H1 (cell line): ENCODE results near the gene CSF3.

Experiments used
- CREB1 ChIP-seq: IDR thresholded peaks from 2 replicates; pipeline ENCODE4 v1.6.1; 2012; ENCODE audit warnings: inconsistent platforms
- CTCF ChIP-seq, 3 experiments: IDR thresholded peaks; 1 replicate in 2 of 3; 2 replicates in 1 of 3; pipeline versions ENCODE4 v1.5.1 to v1.6.1; 2011; ENCODE audit warnings: low read length in 3 of 3, mild to moderate bottlenecking in 3 of 3, inconsistent platforms in 2 of 3, low read depth in 1 of 3, moderate library complexity in 1 of 3; ENCODE audit not compliant: insufficient read depth in 1 of 3; ENCODE audit errors: control extremely low read depth in 1 of 3
- EP300 ChIP-seq, 2 experiments: IDR thresholded peaks; 1 replicate in 1 of 2; 2 replicates in 1 of 2; pipeline ENCODE4 v1.6.1; 2011 to 2012; ENCODE audit warnings: low read depth in 2 of 2, low read length in 2 of 2, mild to moderate bottlenecking in 2 of 2, borderline replicate concordance in 1 of 2, inconsistent platforms in 1 of 2, moderate library complexity in 1 of 2
- HDAC2 ChIP-seq, 2 experiments: fragments of 300-600 bp in 1 of 2; sonication (generic) in 1 of 2; IDR thresholded peaks; 2 replicates each; pipeline ENCODE4 v1.6.1; 2011 to 2012; ENCODE audit warnings: low read depth in 2 of 2, low read length in 2 of 2, mild to moderate bottlenecking in 2 of 2, moderate library complexity in 2 of 2, borderline replicate concordance in 1 of 2, inconsistent platforms in 1 of 2
- HDAC6 ChIP-seq: IDR thresholded peaks from one replicate; pipeline ENCODE4 v1.7.1; 2012; ENCODE audit warnings: low read depth, mild to moderate bottlenecking, inconsistent platforms, low read length, moderate library complexity
- JUN ChIP-seq: IDR thresholded peaks from 2 replicates; pipeline ENCODE4 v1.6.1; 2011; ENCODE audit warnings: low read depth, mild to moderate bottlenecking, improper control_type of control experiment, low read length
- NRF1 ChIP-seq: IDR thresholded peaks from 2 replicates; pipeline ENCODE4 v1.6.1; 2011; ENCODE audit warnings: mild to moderate bottlenecking, low read depth, low read length, improper control_type of control experiment
- POLR2A ChIP-seq, 2 experiments: IDR thresholded peaks; 1 replicate in 1 of 2; 2 replicates in 1 of 2; pipeline ENCODE4 v1.6.1; 2011; ENCODE audit warnings: low read depth in 2 of 2, low read length in 2 of 2, mild to moderate bottlenecking in 2 of 2; ENCODE audit errors: control extremely low read depth in 1 of 2
- SRF ChIP-seq: IDR thresholded peaks from 2 replicates; pipeline ENCODE4 v1.6.1; 2011; ENCODE audit warnings: mild to moderate bottlenecking, low read depth, low read length, moderate library complexity
- TBP ChIP-seq: IDR thresholded peaks from 2 replicates; pipeline ENCODE4 v1.6.1; 2011; ENCODE audit warnings: low read depth, low read length, improper control_type of control experiment
- TCF12 ChIP-seq: IDR thresholded peaks from 2 replicates; pipeline ENCODE4 v1.6.1; 2011; ENCODE audit warnings: low read depth, mild to moderate bottlenecking, low read length
- USF2 ChIP-seq: IDR thresholded peaks from 2 replicates; pipeline ENCODE4 v1.6.1; 2011; ENCODE audit warnings: low read length, improper control_type of control experiment

- TF ChIP-seq USF2 (no peak), TCF12 (no peak), CTCF (IDR thresholded peaks at IDR 0.05; ENCODE audit: control extremely low read depth in 1 of 3, insufficient read depth in 1 of 3, low read depth in 1 of 3, low read length in 3 of 3) (no peak), NRF1 (no peak), TBP (no peak), HDAC6 (no peak), EP300 (IDR thresholded peaks at IDR 0.05; ENCODE audit: borderline replicate concordance in 1 of 2, low read depth in 2 of 2, low read length in 2 of 2) (no peak), SRF (no peak), JUN (no peak), CREB1 (no peak), POLR2A (IDR thresholded peaks at IDR 0.05; ENCODE audit: control extremely low read depth in 1 of 2, low read depth in 2 of 2, low read length in 2 of 2) (no peak), HDAC2 (IDR thresholded peaks at IDR 0.05; ENCODE audit: borderline replicate concordance in 1 of 2, low read depth in 2 of 2, low read length in 2 of 2) (no peak)
Measured at GRCh38 chr17:40065769-40066510, 50.7 kb downstream of the CSF3 start.
